Measurements from ENCODE around the gene MICAL3.
A peak's percentile ranks its signal among the peaks of the same experiment; 100 is the strongest.

The MICAL3 gene

GRCh38 chr22:17861909-17862308 lies 162.5 kb downstream of the MICAL3 start:
- no peak for FAIRE-seq

GRCh38 chr22:17860220-17860965 lies 164.0 kb downstream of the MICAL3 start:
- no peak for FAIRE-seq

GRCh38 chr22:17858033-17858432 lies 166.3 kb downstream of the MICAL3 start:
- no peak for FAIRE-seq

- FAIRE-seq = no peak
Measured at GRCh38 chr22:17855572-17856290, 168.6 kb downstream of the MICAL3 start.

GRCh38 chr22:17853073-17853472 lies 171.3 kb downstream of the MICAL3 start:
- FAIRE-seq = peak; percentile 33

GRCh38 chr22:17851759-17852158 lies 172.6 kb downstream of the MICAL3 start:
- no peak for FAIRE-seq

GRCh38 chr22:17847360-17848078 lies 176.8 kb downstream of the MICAL3 start:
- FAIRE-seq = no peak

- no peak for FAIRE-seq
Measured at GRCh38 chr22:17846326-17846992, 177.9 kb downstream of the MICAL3 start.

GRCh38 chr22:17845790-17846189 lies 178.6 kb downstream of the MICAL3 start:
- FAIRE-seq = no peak

GRCh38 chr22:17845327-17845726 lies 179.0 kb downstream of the MICAL3 start:
- peak; percentile 95 for FAIRE-seq

- FAIRE-seq = no peak
Measured at GRCh38 chr22:17844150-17844549, 180.2 kb downstream of the MICAL3 start.

- FAIRE-seq = no peak
Measured at GRCh38 chr22:17842386-17842785, 182.0 kb downstream of the MICAL3 start.

- no peak for FAIRE-seq
Measured at GRCh38 chr22:17841836-17842235, 182.5 kb downstream of the MICAL3 start.

GRCh38 chr22:17838180-17838865 lies 186.0 kb downstream of the MICAL3 start:
- no peak for FAIRE-seq

- no peak for FAIRE-seq
Measured at GRCh38 chr22:17836992-17837742, 187.2 kb downstream of the MICAL3 start.

GRCh38 chr22:17835256-17835655 lies 189.1 kb downstream of the MICAL3 start:
- no peak for FAIRE-seq

- FAIRE-seq = no peak
Measured at GRCh38 chr22:17833489-17833888, 190.9 kb downstream of the MICAL3 start.

GRCh38 chr22:17832665-17833064 lies 191.7 kb downstream of the MICAL3 start:
- no peak for FAIRE-seq

- no peak for FAIRE-seq
Measured at GRCh38 chr22:17831501-17832251, 192.7 kb downstream of the MICAL3 start.

- no peak for FAIRE-seq
Measured at GRCh38 chr22:17830043-17830961, 194.1 kb downstream of the MICAL3 start.
